ENCODE measurements around the gene TIGD4. TPM values are rescaled to one million over a fixed set of nuclear protein-coding genes. Genes with fewer than 3 reads are reported as not detected.
A peak's percentile ranks its signal among the peaks of the same experiment; 100 is the strongest.

The TIGD4 gene
- total RNA-seq, 1 donor from 2014 or later: 1.0 TPM

GRCh38 chr4:152780267-152780778 lies 793 bp upstream of the TIGD4 start:
- H3K36me3 ChIP-seq: no peaks in the 10 kb centered on the region
- no peak for ATAC-seq
- H3K4me3 ChIP-seq: peak overlapping the region; percentile 77

GRCh38 chr4:152778656-152779512 lies 646 bp downstream of the TIGD4 start:
- DNase-seq (no peak), ATAC-seq (peak; percentile 31 to 44)
- TF ChIP-seq, protein P1, sequence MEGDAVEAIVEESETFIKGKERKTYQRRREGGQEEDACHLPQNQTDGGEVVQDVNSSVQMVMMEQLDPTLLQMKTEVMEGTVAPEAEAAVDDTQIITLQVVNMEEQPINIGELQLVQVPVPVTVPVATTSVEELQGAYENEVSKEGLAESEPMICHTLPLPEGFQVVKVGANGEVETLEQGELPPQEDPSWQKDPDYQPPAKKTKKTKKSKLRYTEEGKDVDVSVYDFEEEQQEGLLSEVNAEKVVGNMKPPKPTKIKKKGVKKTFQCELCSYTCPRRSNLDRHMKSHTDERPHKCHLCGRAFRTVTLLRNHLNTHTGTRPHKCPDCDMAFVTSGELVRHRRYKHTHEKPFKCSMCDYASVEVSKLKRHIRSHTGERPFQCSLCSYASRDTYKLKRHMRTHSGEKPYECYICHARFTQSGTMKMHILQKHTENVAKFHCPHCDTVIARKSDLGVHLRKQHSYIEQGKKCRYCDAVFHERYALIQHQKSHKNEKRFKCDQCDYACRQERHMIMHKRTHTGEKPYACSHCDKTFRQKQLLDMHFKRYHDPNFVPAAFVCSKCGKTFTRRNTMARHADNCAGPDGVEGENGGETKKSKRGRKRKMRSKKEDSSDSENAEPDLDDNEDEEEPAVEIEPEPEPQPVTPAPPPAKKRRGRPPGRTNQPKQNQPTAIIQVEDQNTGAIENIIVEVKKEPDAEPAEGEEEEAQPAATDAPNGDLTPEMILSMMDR (IDR thresholded peaks at IDR 0.05): no peak
- H3K36me3 ChIP-seq: no peaks in the 10 kb centered on the region
- H3K9me3 ChIP-seq: no peaks in the 10 kb centered on the region
- peak overlapping the region; percentile 77 for H3K4me3 ChIP-seq
- intact Hi-C loops (cut with DNase I): no loop called here
- H3K27me3 ChIP-seq (ENCODE audit: low read depth): no peaks in the 10 kb centered on the region
- peak overlapping the region; percentile 88 for H3K27ac ChIP-seq
- peaks cover 30% of the 10 kb centered on the region for H3K4me1 ChIP-seq

More at GRCh38 chr4:152780267-152780778, 793 bp upstream of the TIGD4 start:
- Histone ChIP-seq H3K27ac (peak overlapping the region; percentile 88), H3K9me3 (no peaks in the 10 kb centered on the region), H3K27me3 (ENCODE audit: low read depth) (no peaks in the 10 kb centered on the region), H3K4me1 (peaks cover 35% of the 10 kb centered on the region)
- no peak for DNase-seq
- intact Hi-C loops (cut with DNase I): no loop called here
- TF ChIP-seq, protein P1 (IDR thresholded peaks at IDR 0.05): no peak

- TF ChIP-seq, protein P1 (IDR thresholded peaks at IDR 0.05): no peak
- ATAC-seq (no peak), DNase-seq (no peak)
- intact Hi-C loops (cut with DNase I): no loop called here
- Histone ChIP-seq H3K27ac (no peak overlapping the region), H3K27me3 (ENCODE audit: low read depth) (no peaks in the 10 kb centered on the region), H3K4me1 (peaks cover 28% of the 10 kb centered on the region), H3K36me3 (no peaks in the 10 kb centered on the region), H3K9me3 (no peaks in the 10 kb centered on the region), H3K4me3 (no peak overlapping the region)
Measured at GRCh38 chr4:152777488-152777887, 2.0 kb downstream of the TIGD4 start.

DNA sequence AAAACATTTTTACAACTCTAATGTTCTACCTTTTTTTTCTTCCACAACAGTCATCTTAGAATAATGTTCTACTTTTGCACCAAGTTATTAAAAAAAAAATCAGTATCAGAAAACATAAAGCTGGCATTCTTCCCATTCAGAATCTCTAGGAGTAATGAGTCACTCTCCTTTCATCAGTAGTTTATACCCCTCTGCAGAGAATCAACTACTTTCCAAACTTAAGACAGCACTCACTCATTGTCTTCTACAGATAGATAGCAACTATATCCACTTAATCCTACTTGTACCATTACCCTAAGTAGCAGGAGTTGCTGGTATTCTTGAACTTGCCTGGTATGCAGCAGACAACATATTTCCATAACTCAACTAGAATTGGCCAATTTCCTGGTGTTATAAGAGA lies 3.2 kb downstream of the TIGD4 start:
- no peak for ATAC-seq
- H3K9me3 ChIP-seq: no peaks in the 10 kb centered on the region
- peaks cover 19% of the 10 kb centered on the region for H3K4me1 ChIP-seq
- no peak overlapping the region for H3K27ac ChIP-seq
- H3K36me3 ChIP-seq: no peaks in the 10 kb centered on the region
- DNase-seq: no peak
- H3K4me3 ChIP-seq: no peak overlapping the region
- intact Hi-C loops (cut with DNase I): no loop called here
- TF ChIP-seq, protein P1 (IDR thresholded peaks at IDR 0.05): no peak
- no peaks in the 10 kb centered on the region for H3K27me3 ChIP-seq (ENCODE audit: low read depth)

DNA sequence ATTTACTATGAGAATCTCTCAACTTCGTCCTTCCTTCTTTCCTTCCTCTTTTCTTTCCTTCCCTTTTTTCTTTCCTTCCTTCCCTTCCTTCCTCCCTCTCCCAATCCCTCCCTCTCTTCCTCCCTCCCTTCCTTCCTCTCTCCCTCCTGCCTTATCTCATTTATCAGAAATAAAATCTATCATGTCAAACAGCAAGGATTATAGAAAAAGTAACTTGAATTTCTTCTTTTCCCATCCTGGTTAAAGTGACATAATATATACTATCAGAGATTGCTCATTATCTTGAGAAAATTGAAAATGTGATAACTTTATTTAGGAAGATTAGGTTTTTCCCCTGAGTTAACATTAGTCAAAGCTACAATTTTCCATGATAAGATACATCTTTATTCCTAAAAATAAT lies 5.6 kb downstream of the TIGD4 start:
- Histone ChIP-seq H3K27ac (no peak overlapping the region), H3K27me3 (ENCODE audit: low read depth) (no peaks in the 10 kb centered on the region), H3K36me3 (no peaks in the 10 kb centered on the region), H3K9me3 (no peaks in the 10 kb centered on the region), H3K4me3 (no peak overlapping the region), H3K4me1 (peaks cover 8% of the 10 kb centered on the region)
- DNase-seq (no peak), ATAC-seq (no peak)
- intact Hi-C loops (cut with DNase I): no loop called here
- TF ChIP-seq, protein P1 (IDR thresholded peaks at IDR 0.05): no peak

Measured in lower lobe of right lung (tissue), 2 donors.